Measurements from ENCODE around the gene NKD1. TPM values are rescaled to one million over a fixed set of nuclear protein-coding genes. Genes with fewer than 3 reads are reported as not detected.

Gene NKD1
- total RNA-seq, 3 donors from 2014 or later, result 1.3 to 5.0 (median 4.6) TPM

DNA sequence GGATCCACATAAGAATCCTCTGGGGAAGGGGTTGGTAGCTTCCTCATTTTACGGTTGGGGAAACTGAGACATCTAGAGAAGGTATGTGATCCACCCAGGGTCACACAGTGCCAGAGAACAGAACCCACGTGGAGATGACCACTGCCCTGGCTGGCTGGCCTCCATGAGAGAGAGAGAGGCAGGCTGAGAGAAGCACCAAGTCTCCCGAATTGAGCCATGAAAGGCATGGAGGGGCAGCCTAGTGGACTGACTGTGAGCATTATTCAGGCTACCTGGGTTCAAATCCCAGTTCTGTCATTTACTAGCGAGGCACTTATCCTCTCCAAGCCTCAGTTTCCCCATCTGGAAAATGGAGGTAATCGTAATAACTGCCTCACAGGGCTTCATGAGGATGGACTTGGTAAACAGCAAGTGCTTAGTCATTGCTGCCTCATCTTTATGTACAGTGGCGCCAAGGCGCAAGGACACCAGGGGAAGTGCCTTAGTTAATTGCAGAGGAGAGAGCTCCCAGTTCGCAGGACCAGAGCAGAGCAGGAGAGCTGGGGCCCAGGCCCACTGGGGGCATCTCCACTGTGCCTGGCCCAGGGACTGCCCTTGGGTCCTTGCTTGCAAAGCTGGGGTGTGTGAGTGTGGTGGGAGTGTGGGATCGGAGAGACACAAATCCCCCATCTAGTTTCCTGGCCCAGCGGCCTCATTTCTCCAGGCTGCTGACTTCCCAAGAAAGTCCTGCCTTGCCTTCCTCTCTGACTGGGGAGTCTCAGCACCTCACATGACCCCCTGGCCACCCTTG is 71.7 kb downstream of the NKD1 start:
- no peak for DNase-seq (ENCODE audit: low spot score in 2 of 2)
- Histone ChIP-seq H3K4me1 (no peaks in the 10 kb centered on the region), H3K4me3 (no peak overlapping the region), H3K27ac (no peak overlapping the region), H3K27me3 (no peaks in the 10 kb centered on the region), H3K9me3 (no peaks in the 10 kb centered on the region), H3K36me3 (no peaks in the 10 kb centered on the region)
- intact Hi-C loops (cut with DNase I; ENCODE audit: low total_unique reads), result no loop called here
- TF ChIP-seq POLR2A (IDR thresholded peaks at IDR 0.05), result no peak
- no peak for TF ChIP-seq POLR2AphosphoS5 (IDR thresholded peaks at IDR 0.05)
- TF ChIP-seq, protein P1, sequence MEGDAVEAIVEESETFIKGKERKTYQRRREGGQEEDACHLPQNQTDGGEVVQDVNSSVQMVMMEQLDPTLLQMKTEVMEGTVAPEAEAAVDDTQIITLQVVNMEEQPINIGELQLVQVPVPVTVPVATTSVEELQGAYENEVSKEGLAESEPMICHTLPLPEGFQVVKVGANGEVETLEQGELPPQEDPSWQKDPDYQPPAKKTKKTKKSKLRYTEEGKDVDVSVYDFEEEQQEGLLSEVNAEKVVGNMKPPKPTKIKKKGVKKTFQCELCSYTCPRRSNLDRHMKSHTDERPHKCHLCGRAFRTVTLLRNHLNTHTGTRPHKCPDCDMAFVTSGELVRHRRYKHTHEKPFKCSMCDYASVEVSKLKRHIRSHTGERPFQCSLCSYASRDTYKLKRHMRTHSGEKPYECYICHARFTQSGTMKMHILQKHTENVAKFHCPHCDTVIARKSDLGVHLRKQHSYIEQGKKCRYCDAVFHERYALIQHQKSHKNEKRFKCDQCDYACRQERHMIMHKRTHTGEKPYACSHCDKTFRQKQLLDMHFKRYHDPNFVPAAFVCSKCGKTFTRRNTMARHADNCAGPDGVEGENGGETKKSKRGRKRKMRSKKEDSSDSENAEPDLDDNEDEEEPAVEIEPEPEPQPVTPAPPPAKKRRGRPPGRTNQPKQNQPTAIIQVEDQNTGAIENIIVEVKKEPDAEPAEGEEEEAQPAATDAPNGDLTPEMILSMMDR (IDR thresholded peaks at IDR 0.05), result no peak

DNA sequence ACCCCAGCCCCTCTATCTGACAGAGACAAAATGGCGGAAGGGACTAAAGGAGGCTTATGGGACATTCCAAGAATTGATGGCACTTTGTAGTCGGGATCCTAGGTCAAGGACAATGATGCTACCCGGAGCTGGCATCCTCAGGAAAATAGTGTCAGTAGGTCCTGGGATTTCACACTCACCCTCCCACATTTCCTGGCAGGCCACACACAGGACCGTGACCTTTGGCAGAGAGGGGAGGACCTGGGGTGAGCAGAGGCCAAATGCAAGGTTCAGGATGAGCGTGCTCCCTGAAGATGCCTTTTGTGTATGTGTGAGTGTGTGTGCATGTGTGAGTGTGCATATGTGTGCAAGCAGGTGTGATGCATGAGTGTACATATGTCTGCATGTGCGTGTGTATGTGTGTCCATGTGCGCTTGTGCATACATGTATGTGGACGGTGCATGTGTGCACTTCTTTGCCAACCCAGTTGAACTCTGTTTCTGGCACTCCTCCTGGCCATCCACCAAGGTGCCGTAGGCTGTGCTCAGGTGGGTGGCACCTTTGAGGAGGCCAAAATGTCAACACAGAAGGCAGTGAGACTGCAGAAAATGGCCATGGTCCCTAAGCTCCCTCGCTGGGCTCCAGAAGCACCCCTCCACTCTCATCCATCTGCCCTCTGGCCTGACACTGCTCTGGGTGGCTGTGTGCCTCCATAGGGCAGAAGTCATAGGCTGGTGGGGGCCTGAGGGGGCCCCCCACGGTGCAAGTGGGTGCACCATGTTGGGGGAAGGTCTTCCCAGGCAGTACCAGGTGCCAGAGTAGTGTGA is 72.7 kb downstream of the NKD1 start:
- Histone ChIP-seq H3K36me3 (no peaks in the 10 kb centered on the region), H3K9me3 (no peaks in the 10 kb centered on the region), H3K27me3 (no peaks in the 10 kb centered on the region), H3K4me3 (no peak overlapping the region), H3K4me1 (no peaks in the 10 kb centered on the region), H3K27ac (no peak overlapping the region)
- DNase-seq (ENCODE audit: low spot score in 2 of 2), result no peak
- TF ChIP-seq POLR2AphosphoS5 (IDR thresholded peaks at IDR 0.05) (no peak), POLR2A (IDR thresholded peaks at IDR 0.05) (no peak)
- TF ChIP-seq, protein P1 (IDR thresholded peaks at IDR 0.05), result no peak
- intact Hi-C loops (cut with DNase I; ENCODE audit: low total_unique reads), result no loop called here

DNA sequence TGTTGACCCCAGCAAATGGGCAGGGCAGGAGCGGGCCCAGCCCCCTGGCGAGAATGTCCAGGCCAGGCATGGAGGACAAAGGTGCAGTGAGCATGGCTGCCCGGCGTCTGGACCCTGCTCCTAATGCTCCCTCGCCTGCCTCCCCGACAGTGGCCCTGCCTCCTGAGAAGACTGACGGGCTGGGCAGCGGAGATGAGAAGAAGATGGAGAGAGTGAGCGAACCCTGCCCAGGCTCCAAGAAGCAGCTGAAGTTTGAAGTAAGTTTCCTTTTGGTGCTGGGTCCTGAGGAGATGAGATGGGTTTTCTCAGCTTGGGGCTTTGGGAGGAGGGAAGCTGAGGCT is 73.2 kb downstream of the NKD1 start:
- H3K9me3 ChIP-seq, result no peaks in the 10 kb centered on the region
- no peak overlapping the region for H3K27ac ChIP-seq
- no peaks in the 10 kb centered on the region for H3K36me3 ChIP-seq
- H3K27me3 ChIP-seq, result no peaks in the 10 kb centered on the region
- H3K4me1 ChIP-seq, result no peaks in the 10 kb centered on the region
- H3K4me3 ChIP-seq, result no peak overlapping the region
- no peak for DNase-seq (ENCODE audit: low spot score in 2 of 2)
- TF ChIP-seq POLR2AphosphoS5 (IDR thresholded peaks at IDR 0.05) (no peak), POLR2A (IDR thresholded peaks at IDR 0.05) (no peak)
- TF ChIP-seq, protein P1 (IDR thresholded peaks at IDR 0.05), result no peak
- intact Hi-C loops (cut with DNase I; ENCODE audit: low total_unique reads), result no loop called here

DNA sequence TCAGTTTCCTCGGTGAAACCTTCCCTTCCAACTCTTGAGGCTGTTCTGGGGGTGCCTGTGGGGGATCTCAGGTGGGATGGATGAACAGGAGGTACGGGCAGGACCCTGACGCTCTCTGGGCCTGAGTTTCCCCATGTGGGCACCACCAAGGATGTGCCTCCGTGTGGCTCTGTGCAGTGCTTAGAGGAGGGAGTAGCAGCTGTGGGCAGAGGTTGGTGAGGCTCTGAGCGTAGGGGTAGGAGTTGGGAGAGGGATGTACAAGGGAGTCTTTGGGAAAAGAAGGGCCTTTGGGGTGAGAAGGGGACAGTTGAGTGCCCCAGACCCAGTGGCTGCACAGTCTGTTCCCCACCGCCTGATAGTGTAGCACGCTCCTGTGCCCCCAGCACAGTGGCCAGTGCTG is 73.8 kb downstream of the NKD1 start:
- no peak for DNase-seq (ENCODE audit: low spot score in 2 of 2)

More for the DNA sequence above, 73.8 kb downstream of the NKD1 start:
- Histone ChIP-seq H3K27me3 (no peaks in the 10 kb centered on the region), H3K27ac (no peak overlapping the region), H3K4me1 (no peaks in the 10 kb centered on the region), H3K9me3 (no peaks in the 10 kb centered on the region), H3K4me3 (no peak overlapping the region), H3K36me3 (no peaks in the 10 kb centered on the region)
- TF ChIP-seq POLR2AphosphoS5 (IDR thresholded peaks at IDR 0.05) (no peak), POLR2A (IDR thresholded peaks at IDR 0.05) (no peak)
- TF ChIP-seq, protein P1 (IDR thresholded peaks at IDR 0.05), result no peak
- intact Hi-C loops (cut with DNase I; ENCODE audit: low total_unique reads), result no loop called here

All from breast epithelium (tissue), 4 donors.